ENCODE results near the gene PRR29.

Gene PRR29

GRCh38 chr17:63995626-63996025, 2.5 kb upstream of the PRR29 start:
- Histone ChIP-seq H2AFZ (ENCODE audit: low read depth, low read length) (no peak overlapping the region), H3K4me3 (ENCODE audit: low read length) (no peak overlapping the region), H3K4me1 (ENCODE audit: insufficient read depth, low read length) (no peaks in the 10 kb centered on the region), H3K36me3 (ENCODE audit: insufficient read depth, low read length) (no peaks in the 10 kb centered on the region), H3K27me3 (ENCODE audit: insufficient read depth, low read length) (peaks cover 22% of the 10 kb centered on the region), H3K9me3 (ENCODE audit: low read length) (no peaks in the 10 kb centered on the region)

GRCh38 chr17:63996430-63997182, 1.5 kb upstream of the PRR29 start:
- Histone ChIP-seq H3K4me1 (ENCODE audit: insufficient read depth, low read length) (no peaks in the 10 kb centered on the region), H3K4me3 (ENCODE audit: low read length) (no peak overlapping the region), H3K36me3 (ENCODE audit: insufficient read depth, low read length) (no peaks in the 10 kb centered on the region), H3K9me3 (ENCODE audit: low read length) (no peaks in the 10 kb centered on the region), H3K27me3 (ENCODE audit: insufficient read depth, low read length) (peaks cover 22% of the 10 kb centered on the region), H2AFZ (ENCODE audit: low read depth, low read length) (no peak overlapping the region)

- Histone ChIP-seq H3K4me3 (ENCODE audit: low read length) (peak overlapping the region; percentile 62), H2AFZ (ENCODE audit: low read depth, low read length) (peak overlapping the region; percentile 94), H3K4me1 (ENCODE audit: insufficient read depth, low read length) (no peaks in the 10 kb centered on the region), H3K36me3 (ENCODE audit: insufficient read depth, low read length) (no peaks in the 10 kb centered on the region), H3K9me3 (ENCODE audit: low read length) (no peaks in the 10 kb centered on the region), H3K27me3 (ENCODE audit: insufficient read depth, low read length) (peaks cover 15% of the 10 kb centered on the region)
Observed at GRCh38 chr17:63997341-63998048, 656 bp upstream of the PRR29 start.

- Histone ChIP-seq H3K27me3 (ENCODE audit: insufficient read depth, low read length) (peaks cover 12% of the 10 kb centered on the region), H3K4me3 (ENCODE audit: low read length) (peak overlapping the region; percentile 62), H3K36me3 (ENCODE audit: insufficient read depth, low read length) (no peaks in the 10 kb centered on the region), H2AFZ (ENCODE audit: low read depth, low read length) (peak overlapping the region; percentile 94), H3K4me1 (ENCODE audit: insufficient read depth, low read length) (no peaks in the 10 kb centered on the region), H3K9me3 (ENCODE audit: low read length) (no peaks in the 10 kb centered on the region)
Observed at GRCh38 chr17:63998721-63999679, 849 bp downstream of the PRR29 start.

- no peaks in the 10 kb centered on the region for H3K9me3 ChIP-seq (ENCODE audit: low read length)
- H3K4me1 ChIP-seq (ENCODE audit: insufficient read depth, low read length) = no peaks in the 10 kb centered on the region
- no peak overlapping the region for H2AFZ ChIP-seq (ENCODE audit: low read depth, low read length)
- H3K36me3 ChIP-seq (ENCODE audit: insufficient read depth, low read length) = no peaks in the 10 kb centered on the region
- H3K4me3 ChIP-seq (ENCODE audit: low read length) = no peak overlapping the region
- peaks cover 16% of the 10 kb centered on the region for H3K27me3 ChIP-seq (ENCODE audit: insufficient read depth, low read length)
Observed at GRCh38 chr17:63999680-64000531, 1.8 kb downstream of the PRR29 start.

- H3K9me3 ChIP-seq (ENCODE audit: low read length) = no peaks in the 10 kb centered on the region
- no peak overlapping the region for H3K4me3 ChIP-seq (ENCODE audit: low read length)
- no peak overlapping the region for H2AFZ ChIP-seq (ENCODE audit: low read depth, low read length)
- no peaks in the 10 kb centered on the region for H3K4me1 ChIP-seq (ENCODE audit: insufficient read depth, low read length)
- no peaks in the 10 kb centered on the region for H3K36me3 ChIP-seq (ENCODE audit: insufficient read depth, low read length)
- H3K27me3 ChIP-seq (ENCODE audit: insufficient read depth, low read length) = peaks cover 18% of the 10 kb centered on the region
Observed at GRCh38 chr17:64001091-64001579, 3.0 kb downstream of the PRR29 start.

- Histone ChIP-seq H3K27me3 (ENCODE audit: insufficient read depth, low read length) (peaks cover 20% of the 10 kb centered on the region), H3K9me3 (ENCODE audit: low read length) (no peaks in the 10 kb centered on the region), H3K36me3 (ENCODE audit: insufficient read depth, low read length) (no peaks in the 10 kb centered on the region), H3K4me1 (ENCODE audit: insufficient read depth, low read length) (no peaks in the 10 kb centered on the region), H2AFZ (ENCODE audit: low read depth, low read length) (no peak overlapping the region), H3K4me3 (ENCODE audit: low read length) (no peak overlapping the region)
Observed at GRCh38 chr17:64001763-64002529, 3.8 kb downstream of the PRR29 start.

- Histone ChIP-seq H3K9me3 (ENCODE audit: low read length) (no peaks in the 10 kb centered on the region), H2AFZ (ENCODE audit: low read depth, low read length) (no peak overlapping the region), H3K27me3 (ENCODE audit: insufficient read depth, low read length) (peaks cover 13% of the 10 kb centered on the region), H3K4me1 (ENCODE audit: insufficient read depth, low read length) (no peaks in the 10 kb centered on the region), H3K36me3 (ENCODE audit: insufficient read depth, low read length) (no peaks in the 10 kb centered on the region), H3K4me3 (ENCODE audit: low read length) (no peak overlapping the region)
Observed at GRCh38 chr17:64002658-64003525, 4.7 kb downstream of the PRR29 start.

GRCh38 chr17:64003526-64004121, 5.5 kb downstream of the PRR29 start:
- H3K4me3 ChIP-seq (ENCODE audit: low read length) = no peak overlapping the region

GRCh38 chr17:64004218-64004770, 6.1 kb downstream of the PRR29 start:
- H3K36me3 ChIP-seq (ENCODE audit: insufficient read depth, low read length) = no peaks in the 10 kb centered on the region
- no peak overlapping the region for H3K4me3 ChIP-seq (ENCODE audit: low read length)
- no peak overlapping the region for H2AFZ ChIP-seq (ENCODE audit: low read depth, low read length)
- H3K4me1 ChIP-seq (ENCODE audit: insufficient read depth, low read length) = no peaks in the 10 kb centered on the region
- peaks cover 20% of the 10 kb centered on the region for H3K27me3 ChIP-seq (ENCODE audit: insufficient read depth, low read length)
- no peaks in the 10 kb centered on the region for H3K9me3 ChIP-seq (ENCODE audit: low read length)

More at GRCh38 chr17:64003526-64004121, 5.5 kb downstream of the PRR29 start:
- Histone ChIP-seq H3K9me3 (ENCODE audit: low read length) (no peaks in the 10 kb centered on the region), H3K36me3 (ENCODE audit: insufficient read depth, low read length) (no peaks in the 10 kb centered on the region), H2AFZ (ENCODE audit: low read depth, low read length) (no peak overlapping the region), H3K4me1 (ENCODE audit: insufficient read depth, low read length) (no peaks in the 10 kb centered on the region), H3K27me3 (ENCODE audit: insufficient read depth, low read length) (peaks cover 15% of the 10 kb centered on the region)
